B cell (primary cell): ENCODE measurements around the gene SLC6A5. TPM values are rescaled to one million over a fixed set of nuclear protein-coding genes. Genes with fewer than 3 reads are reported as not detected.

Experiments used
- ATAC-seq: fragments of 200-7000 bp; cut with Tn5 transposase; one replicate; pipeline ENCODE4 v1.10.0; 2021; ENCODE audit warnings: low read depth, mild to moderate bottlenecking, moderate number of reproducible peaks, moderate library complexity
- CTCF ChIA-PET: fragments of 350-600 bp; sonication (Branson Sonifier 250); formaldehyde crosslinking; loops from one replicate; lab custom pipeline; 2021; ENCODE audit warnings: antibody characterized with exemption, inconsistent platforms; lab: Charles Lee
- POLR2A ChIA-PET: fragments of 350-600 bp; sonication (Branson Sonifier 250); formaldehyde crosslinking; loops from one replicate; lab custom pipeline; 2021; ENCODE audit warnings: antibody characterized with exemption; lab: Charles Lee
- DNase-seq: peaks from one replicate; pipeline ENCODE4 v3.0.0; 2013
- H2AFZ ChIP-seq: 2 replicates; pipeline ENCODE4 v1.6.1; 2012; ENCODE audit warnings: mild to moderate bottlenecking, low read depth, low read length; ENCODE audit not compliant: insufficient read depth, poor library complexity, severe bottlenecking
- H3K27ac ChIP-seq, 2 donors: 1 replicate in 1 of 2; 2 replicates in 1 of 2; pipeline ENCODE4 v1.5.1; 2012 to 2013; ENCODE audit warnings: low read length in 2 of 2, mild to moderate bottlenecking in 2 of 2, moderate library complexity in 1 of 2
- H3K27me3 ChIP-seq, 4 experiments: fragments of 200-600 bp in 1 of 4; sonication (generic) in 1 of 4; replicated peaks in 1 of 4; 1 replicate in 2 of 4; 2 replicates in 2 of 4; pipeline versions ENCODE4 v1.6.1 to v1.7.0; 2013 to 2016; ENCODE audit warnings: low read length in 3 of 4, mild to moderate bottlenecking in 2 of 4, mixed read lengths in 1 of 4, moderate library complexity in 1 of 4; ENCODE audit not compliant: insufficient read depth in 4 of 4, control insufficient read depth in 3 of 4; ENCODE audit errors: control extremely low read depth in 1 of 4
- H3K36me3 ChIP-seq, 2 experiments: replicated peaks in 1 of 2; 1 replicate in 1 of 2; 2 replicates in 1 of 2; pipeline versions ENCODE4 v1.6.1 to v1.7.1; 2013; ENCODE audit warnings: low read length in 1 of 2; ENCODE audit not compliant: insufficient read depth in 2 of 2, control insufficient read depth in 1 of 2; ENCODE audit errors: control extremely low read depth in 1 of 2, extremely low read depth in 1 of 2
- H3K4me1 ChIP-seq, 2 donors: fragments of 200-600 bp in 1 of 2; sonication (generic) in 1 of 2; 1 replicate in 1 of 2; 2 replicates in 1 of 2; pipeline versions ENCODE4 v1.5.1 to v1.6.1; 2013 to 2017; ENCODE audit warnings: low read length in 2 of 2; ENCODE audit not compliant: control insufficient read depth in 2 of 2, insufficient read depth in 2 of 2
- H3K4me2 ChIP-seq: replicated peaks from 2 replicates; pipeline ENCODE3; 2012; ENCODE audit warnings: mild to moderate bottlenecking, low read depth, low read length; ENCODE audit not compliant: poor library complexity, severe bottlenecking
- H3K4me3 ChIP-seq, 5 experiments: fragments of 200-600 bp in 1 of 5; sonication (generic) in 1 of 5; 1 replicate in 3 of 5; 2 replicates in 2 of 5; pipeline versions ENCODE4 v1.5.1 to v1.7.0; 2011 to 2016; ENCODE audit warnings: low read length in 4 of 5, mild to moderate bottlenecking in 4 of 5, low read depth in 2 of 5, control low read depth in 1 of 5, moderate library complexity in 1 of 5; ENCODE audit not compliant: insufficient read depth in 1 of 5; ENCODE audit errors: control extremely low read depth in 1 of 5, extremely low read depth in 1 of 5
- H3K79me2 ChIP-seq: fragments of 200-600 bp; sonication (generic); one replicate; pipeline ENCODE4 v1.6.0; 2016; ENCODE audit warnings: low read length; ENCODE audit not compliant: control insufficient read depth, insufficient read depth
- H3K9ac ChIP-seq: fragments of 200-600 bp; sonication (generic); 2 replicates; pipeline ENCODE4 v1.6.1; 2017; ENCODE audit warnings: mild to moderate bottlenecking, low read length, moderate library complexity
- H3K9me3 ChIP-seq, 3 donors: one replicate each; pipeline versions ENCODE4 v1.6.1 to v1.7.1; 2013; ENCODE audit warnings: low read length in 2 of 3; ENCODE audit not compliant: control insufficient read depth in 2 of 3, insufficient read depth in 1 of 3; ENCODE audit errors: control extremely low read depth in 1 of 3
- H4K20me1 ChIP-seq: 2 replicates; pipeline ENCODE4 v1.6.0; 2012; ENCODE audit warnings: mild to moderate bottlenecking, low read length; ENCODE audit not compliant: insufficient read depth, control insufficient read depth, poor library complexity, severe bottlenecking
- H3K27ac Mint-ChIP-seq: one replicate; pipeline ENCODE4 v1.8.0; 2021; ENCODE audit warnings: mixed read lengths
- H3K27me3 Mint-ChIP-seq: one replicate; pipeline ENCODE4 v1.8.0; 2021; ENCODE audit warnings: mixed read lengths
- H3K4me1 Mint-ChIP-seq: one replicate; pipeline ENCODE4 v1.8.0; 2021; ENCODE audit warnings: mixed read lengths
- H3K4me3 Mint-ChIP-seq: one replicate; pipeline ENCODE4 v1.8.0; 2021; ENCODE audit warnings: mixed read lengths
- H3K9me3 Mint-ChIP-seq: one replicate; pipeline ENCODE4 v1.8.0; 2022; ENCODE audit warnings: mixed read lengths; ENCODE audit not compliant: insufficient read depth
- CTCF ChIP-seq: fragments of 200-600 bp; IDR thresholded peaks from one replicate; pipeline ENCODE4 v1.8.0; 2022; ENCODE audit warnings: antibody characterized with exemption, mild to moderate bottlenecking
- EZH2 ChIP-seq: IDR thresholded peaks from 2 replicates; pipeline ENCODE4 v1.6.1; 2012; ENCODE audit warnings: borderline replicate concordance, low read depth, mild to moderate bottlenecking, moderate library complexity, low read length; ENCODE audit not compliant: insufficient read depth, poor library complexity, severe bottlenecking
- WGBS: methylation state at CpG from one replicate; pipeline ENCODE4 v1.1.5; 2013; ENCODE audit warnings: missing lambda C conversion rate; ENCODE audit not compliant: insufficient coverage; 5-methylcytosine and 5-hydroxymethylcytosine counted together
- intact Hi-C: fragments of 100-400 bp; cut with micrococcal nuclease; formaldehyde crosslinking; loops from one replicate; pipeline ENCODE4 v1.10.0; 2022
- polyA plus RNA-seq: library from polyadenylated mRNA; depleted of rRNA; stranded (reverse); fragments of >200 nt; gene quantifications from 2 replicates; pipeline ENCODE4 v1.2.3, GENCODE V29; 2012
- total RNA-seq, 2 donors: library from RNA; stranded (reverse); fragments of 120-200 nt in 1 of 2; gene quantifications; 1 replicate in 1 of 2; 2 replicates in 1 of 2; pipeline versions ENCODE4 v1.2.3 to v1.2.4, GENCODE V29; 2013 to 2022

Gene SLC6A5
- total and polyA plus RNA-seq, 2 donors (not counting 1 experiment from before 2014, with no cell fraction given) = not detected

DNA sequence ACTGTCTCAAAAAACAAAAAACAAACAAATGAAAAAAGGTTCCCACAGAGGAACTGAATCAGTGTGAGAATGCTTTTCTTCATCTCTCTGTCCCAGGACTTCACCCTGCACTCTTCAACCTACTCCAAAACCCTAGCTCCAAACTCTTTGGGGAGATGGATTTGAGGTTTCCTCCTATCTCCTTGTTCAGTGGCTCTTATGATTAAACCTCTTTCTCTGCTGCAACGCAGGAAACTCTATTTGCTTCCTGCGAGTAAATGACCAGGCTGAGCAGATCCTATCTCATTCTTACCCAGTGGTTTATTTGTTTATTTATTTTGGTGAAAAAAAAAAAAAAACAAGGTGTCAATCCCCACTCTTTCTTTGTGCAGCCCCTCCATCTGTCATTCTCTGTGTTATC is 12.0 kb downstream of the SLC6A5 start:
- Histone ChIP-seq H3K27me3 (peaks cover 0 to 36% (median 11%) of the 10 kb centered on the region in 4 experiments), H3K9me3 (peaks cover 0 to 4% (median 0%) of the 10 kb centered on the region in 3 donors), H2AFZ (no peak overlapping the region), H3K4me2 (no peak overlapping the region), H3K4me1 (peaks cover 5 to 6% of the 10 kb centered on the region in 2 donors), H3K36me3 (no peaks in the 10 kb centered on the region), H3K9ac (no peak overlapping the region), H4K20me1 (no peaks in the 10 kb centered on the region), H3K27ac (no peak overlapping the region), H3K79me2 (no peaks in the 10 kb centered on the region), H3K4me3 (no peak overlapping the region)
- CTCF ChIA-PET = no interaction called here
- Mint-ChIP-seq H3K4me3 (no peak overlapping the region), H3K27ac (no peak overlapping the region), H3K4me1 (peaks cover 6% of the 10 kb centered on the region), H3K9me3 (no peaks in the 10 kb centered on the region), H3K27me3 (peaks cover 66% of the 10 kb centered on the region)
- POLR2A ChIA-PET = no interaction called here
- DNase-seq (no peak), ATAC-seq (no peak)
- no peak for TF ChIP-seq CTCF
- TF ChIP-seq EZH2 = no peak
- intact Hi-C loops = no loop called here
- no CpG with 5 or more reads among the region's 2 CpGs for WGBS

DNA sequence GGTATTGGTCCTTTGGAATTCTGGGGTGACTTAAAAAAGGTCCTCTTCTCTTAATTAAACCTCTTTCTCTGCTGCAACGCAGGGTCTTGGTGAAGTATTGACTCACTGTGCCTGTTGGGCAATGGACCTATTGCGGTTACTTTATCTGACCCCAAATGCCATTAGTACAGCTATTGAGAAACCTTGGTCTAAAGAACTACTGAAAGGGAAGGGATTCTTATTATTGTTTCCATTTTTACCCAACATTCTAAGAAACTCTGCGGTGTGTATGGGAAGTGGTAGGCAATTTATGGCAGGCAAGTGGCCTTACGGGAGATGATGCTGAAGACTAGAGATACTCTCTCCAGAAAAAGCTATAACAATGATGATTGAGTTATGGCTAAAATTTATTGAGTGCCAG is 12.5 kb downstream of the SLC6A5 start:
- H3K4me3 ChIP-seq = no peak overlapping the region
- Mint-ChIP-seq H3K4me3 (no peak overlapping the region), H3K27ac (no peak overlapping the region), H3K27me3 (peaks cover 66% of the 10 kb centered on the region), H3K4me1 (peaks cover 6% of the 10 kb centered on the region), H3K9me3 (no peaks in the 10 kb centered on the region)
- ChIA-PET POLR2A (no interaction called here), CTCF (no interaction called here)
- peaks cover 0 to 1% (median 0%) of the 10 kb centered on the region in 3 donors for H3K9me3 ChIP-seq
- TF ChIP-seq EZH2 = no peak
- no peak for TF ChIP-seq CTCF
- no CpG with 5 or more reads among the region's 4 CpGs for WGBS
- ATAC-seq = no peak
- H3K27me3 ChIP-seq = peaks cover 0 to 33% (median 11%) of the 10 kb centered on the region in 4 experiments
- H3K79me2 ChIP-seq = no peaks in the 10 kb centered on the region
- no peaks in the 10 kb centered on the region for H4K20me1 ChIP-seq
- no peak overlapping the region for H3K9ac ChIP-seq
- H3K27ac ChIP-seq = no peak overlapping the region
- H3K4me2 ChIP-seq = no peak overlapping the region
- peaks cover 5 to 6% of the 10 kb centered on the region in 2 donors for H3K4me1 ChIP-seq
- intact Hi-C loops = no loop called here
- H3K36me3 ChIP-seq = no peaks in the 10 kb centered on the region
- DNase-seq = no peak
- no peak overlapping the region for H2AFZ ChIP-seq
